Central memory CD8-positive, alpha-beta T cell (primary cell): ENCODE measurements around the gene ATPAF1.
A peak's percentile ranks its signal among the peaks of the same experiment; 100 is the strongest.
"Not testable (repeated sequence)": the region's sequence is repeated elsewhere in the genome, so short reads cannot be mapped to it uniquely, and the experiment has no call there.

Experiments used
- ATAC-seq: fragments of 150-1000 bp; cut with Tn5 transposase; replicated peaks from 2 replicates; pipeline ENCODE4 v1.10.0; 2022; ENCODE audit warnings: mild to moderate bottlenecking, moderate FRiP score, moderate number of reproducible peaks; ENCODE audit not compliant: poor library complexity, severe bottlenecking; ENCODE audit errors: extremely low read depth
- DNase-seq, 2 donors: peaks; one replicate each; pipeline ENCODE4 v3.0.0; 2021; ENCODE audit warnings: low spot score in 2 of 2
- H3K27ac Mint-ChIP-seq: one replicate; pipeline ENCODE4 v1.8.0; 2022; ENCODE audit warnings: low read depth, mild to moderate bottlenecking, moderate library complexity, mixed read lengths
- H3K27me3 Mint-ChIP-seq: one replicate; pipeline ENCODE4 v1.8.0; 2022; ENCODE audit warnings: mixed read lengths
- H3K36me3 Mint-ChIP-seq: one replicate; pipeline ENCODE4 v1.8.0; 2022; ENCODE audit warnings: mild to moderate bottlenecking, moderate library complexity, mixed read lengths; ENCODE audit not compliant: insufficient read depth
- H3K4me1 Mint-ChIP-seq: one replicate; pipeline ENCODE4 v1.8.0; 2022; ENCODE audit warnings: mixed read lengths
- H3K4me3 Mint-ChIP-seq: one replicate; pipeline ENCODE4 v1.8.0; 2022; ENCODE audit warnings: mild to moderate bottlenecking, moderate library complexity, mixed read lengths
- H3K9me3 Mint-ChIP-seq: one replicate; pipeline ENCODE4 v1.8.0; 2022; ENCODE audit warnings: mixed read lengths

The ATPAF1 gene

GRCh38 chr1:46667782-46668760 is at the start of gene ATPAF1:
ATPAF1 (minus strand) TSS chr1:46668364; CDS start chr1:46668322, 42 bp downstream.
- no peak within 1 kb of the TSS for H3K4me3 Mint-ChIP-seq
- peaks cover 17% of the 10 kb centered on the region for H3K4me1 Mint-ChIP-seq
- no peaks in the 10 kb centered on the region for H3K9me3 Mint-ChIP-seq
- DNase-seq (peak; percentile 19 to 25), ATAC-seq (peak; percentile 82)
- no peaks in the 10 kb centered on the region for H3K27me3 Mint-ChIP-seq
- peak within 1 kb of the TSS; percentile 38 for H3K27ac Mint-ChIP-seq
- peaks cover 13% of the 10 kb centered on the region for H3K36me3 Mint-ChIP-seq

GRCh38 chr1:46717654-46718053 is 49.5 kb upstream of the ATPAF1 start:
- Mint-ChIP-seq H3K27ac (peak overlapping the region; percentile 75), H3K4me3 (peak overlapping the region; percentile 86), H3K4me1 (peaks cover 40% of the 10 kb centered on the region), H3K27me3 (no peaks in the 10 kb centered on the region), H3K9me3 (no peaks in the 10 kb centered on the region), H3K36me3 (peaks cover 45% of the 10 kb centered on the region)
- ATAC-seq (no peak), DNase-seq (no peak)

GRCh38 chr1:46714976-46715375 is 46.8 kb upstream of the ATPAF1 start:
- DNase-seq (no peak), ATAC-seq (no peak)
- H3K36me3 Mint-ChIP-seq: peaks cover 59% of the 10 kb centered on the region
- H3K27ac Mint-ChIP-seq: no peak overlapping the region
- H3K4me1 Mint-ChIP-seq: peaks cover 53% of the 10 kb centered on the region
- H3K27me3 Mint-ChIP-seq: no peaks in the 10 kb centered on the region
- H3K4me3 Mint-ChIP-seq: no peak overlapping the region
- no peaks in the 10 kb centered on the region for H3K9me3 Mint-ChIP-seq

- ATAC-seq: no peak
- Mint-ChIP-seq H3K4me3 (no peak overlapping the region), H3K27me3 (no peaks in the 10 kb centered on the region), H3K4me1 (peaks cover 31% of the 10 kb centered on the region), H3K36me3 (peaks cover 64% of the 10 kb centered on the region), H3K27ac (no peak overlapping the region), H3K9me3 (no peaks in the 10 kb centered on the region)
- DNase-seq: no peak
Measured at GRCh38 chr1:46708121-46708520, 40.0 kb upstream of the ATPAF1 start.

GRCh38 chr1:46705408-46705807 is 37.2 kb upstream of the ATPAF1 start:
- Mint-ChIP-seq H3K36me3 (peaks cover 59% of the 10 kb centered on the region), H3K4me1 (peaks cover 44% of the 10 kb centered on the region), H3K4me3 (no peak overlapping the region), H3K9me3 (no peaks in the 10 kb centered on the region), H3K27ac (no peak overlapping the region), H3K27me3 (no peaks in the 10 kb centered on the region)
- no peak for DNase-seq
- ATAC-seq: no peak

GRCh38 chr1:46703927-46704641 is 35.9 kb upstream of the ATPAF1 start:
- no peaks in the 10 kb centered on the region for H3K9me3 Mint-ChIP-seq
- H3K4me1 Mint-ChIP-seq: peaks cover 46% of the 10 kb centered on the region
- DNase-seq: no peak
- no peak for ATAC-seq
- no peak overlapping the region for H3K4me3 Mint-ChIP-seq
- no peaks in the 10 kb centered on the region for H3K27me3 Mint-ChIP-seq
- peaks cover 53% of the 10 kb centered on the region for H3K36me3 Mint-ChIP-seq
- H3K27ac Mint-ChIP-seq: no peak overlapping the region

- H3K27me3 Mint-ChIP-seq: no peaks in the 10 kb centered on the region
- peaks cover 58% of the 10 kb centered on the region for H3K4me1 Mint-ChIP-seq
Measured at GRCh38 chr1:46699666-46700065, 31.5 kb upstream of the ATPAF1 start.

GRCh38 chr1:46697053-46697452 is 28.9 kb upstream of the ATPAF1 start:
- Mint-ChIP-seq H3K4me1 (peaks cover 40% of the 10 kb centered on the region), H3K36me3 (peaks cover 42% of the 10 kb centered on the region), H3K27me3 (no peaks in the 10 kb centered on the region), H3K9me3 (no peaks in the 10 kb centered on the region), H3K4me3 (no peak overlapping the region), H3K27ac (peak overlapping the region; percentile 35)
- ATAC-seq (no peak), DNase-seq (no peak)

More at GRCh38 chr1:46699666-46700065, 31.5 kb upstream of the ATPAF1 start:
- ATAC-seq: no peak
- no peaks in the 10 kb centered on the region for H3K9me3 Mint-ChIP-seq
- no peak overlapping the region for H3K27ac Mint-ChIP-seq
- H3K4me3 Mint-ChIP-seq: no peak overlapping the region
- H3K36me3 Mint-ChIP-seq: peaks cover 46% of the 10 kb centered on the region
- DNase-seq: no peak

GRCh38 chr1:46694676-46695075 is 26.5 kb upstream of the ATPAF1 start:
- H3K36me3 Mint-ChIP-seq: peaks cover 52% of the 10 kb centered on the region
- DNase-seq, H3K27me3 Mint-ChIP-seq, H3K27ac Mint-ChIP-seq, H3K4me3 Mint-ChIP-seq, ATAC-seq, H3K9me3 Mint-ChIP-seq: not testable (repeated sequence)
- peaks cover 20% of the 10 kb centered on the region for H3K4me1 Mint-ChIP-seq

- no peaks in the 10 kb centered on the region for H3K27me3 Mint-ChIP-seq
- peaks cover 8% of the 10 kb centered on the region for H3K4me1 Mint-ChIP-seq
- no peak overlapping the region for H3K4me3 Mint-ChIP-seq
- peaks cover 60% of the 10 kb centered on the region for H3K36me3 Mint-ChIP-seq
- H3K27ac Mint-ChIP-seq: no peak overlapping the region
- DNase-seq: no peak
- H3K9me3 Mint-ChIP-seq: no peaks in the 10 kb centered on the region
- ATAC-seq: no peak
Measured at GRCh38 chr1:46692811-46693770, 24.9 kb upstream of the ATPAF1 start.

GRCh38 chr1:46691997-46692790 is 24.0 kb upstream of the ATPAF1 start:
- H3K27me3 Mint-ChIP-seq: no peaks in the 10 kb centered on the region
- H3K36me3 Mint-ChIP-seq: peaks cover 61% of the 10 kb centered on the region
- DNase-seq: no peak
- H3K4me1 Mint-ChIP-seq: peaks cover 6% of the 10 kb centered on the region
- no peak overlapping the region for H3K27ac Mint-ChIP-seq
- ATAC-seq: no peak
- H3K4me3 Mint-ChIP-seq: no peak overlapping the region
- no peaks in the 10 kb centered on the region for H3K9me3 Mint-ChIP-seq
